Keratinocyte (primary cell): ENCODE data around the gene TMEM132A. TPM values are rescaled to one million over a fixed set of nuclear protein-coding genes. Genes with fewer than 3 reads are reported as not detected.

Experiments used
- DNase-seq: peaks from one replicate; pipeline ENCODE4 v3.0.0-alpha.2; 2011; ENCODE audit warnings: low read depth, missing footprints, low spot score
- FAIRE-seq: peaks from 2 replicates; lab custom pipeline; 2011; peaks lifted over from hg19 to GRCh38; lab: Jason Lieb, UNC
- H2AFZ ChIP-seq: 2 replicates; pipeline ENCODE4 v1.6.0; 2012; ENCODE audit warnings: low read length, control low read depth, inconsistent platforms; ENCODE audit not compliant: control insufficient read depth
- H3K27ac ChIP-seq: 2 replicates; pipeline ENCODE4 v1.5.1; 2011; ENCODE audit warnings: low read length; ENCODE audit not compliant: control insufficient read depth, insufficient read depth
- H3K27me3 ChIP-seq: 3 replicates; pipeline ENCODE4 v1.6.0; 2011; ENCODE audit warnings: low read length; ENCODE audit not compliant: control insufficient read depth, insufficient read depth; ENCODE audit errors: extremely low read depth
- H3K36me3 ChIP-seq, 2 experiments: 2 replicates in 1 of 2; 3 replicates in 1 of 2; pipeline ENCODE4 v1.5.1; 2011; ENCODE audit warnings: low read length in 2 of 2, mild to moderate bottlenecking in 1 of 2; ENCODE audit not compliant: control insufficient read depth in 2 of 2, insufficient read depth in 2 of 2; ENCODE audit errors: extremely low read depth in 1 of 2
- H3K4me1 ChIP-seq: 3 replicates; pipeline ENCODE4 v1.5.1; 2011; ENCODE audit warnings: low read length; ENCODE audit not compliant: control insufficient read depth, insufficient read depth; ENCODE audit errors: extremely low read depth
- H3K4me2 ChIP-seq: 3 replicates; pipeline ENCODE4 v1.6.0; 2011; ENCODE audit warnings: low read depth, low read length; ENCODE audit not compliant: control insufficient read depth, insufficient read depth; ENCODE audit errors: extremely low read depth
- H3K4me3 ChIP-seq, 3 experiments: fragments of 200-600 bp in 1 of 3; sonication (generic) in 1 of 3; 2 replicates in 2 of 3; 3 replicates in 1 of 3; pipeline ENCODE4 v1.5.1; 2011 to 2016; ENCODE audit warnings: low read length in 3 of 3, mild to moderate bottlenecking in 3 of 3, control low read depth in 2 of 3, inconsistent platforms in 1 of 3, low read depth in 1 of 3, mixed read lengths in 1 of 3, mixed run types in 1 of 3, moderate library complexity in 1 of 3; ENCODE audit not compliant: control insufficient read depth in 2 of 3, insufficient read depth in 2 of 3; ENCODE audit errors: extremely low read depth in 1 of 3
- H3K79me2 ChIP-seq: 2 replicates; pipeline ENCODE4 v1.6.0; 2012; ENCODE audit warnings: low read length; ENCODE audit not compliant: control insufficient read depth, insufficient read depth
- H3K9ac ChIP-seq: 3 replicates; pipeline ENCODE4 v1.6.0; 2011; ENCODE audit warnings: low read length; ENCODE audit not compliant: control insufficient read depth, insufficient read depth; ENCODE audit errors: extremely low read depth
- H3K9me1 ChIP-seq: 3 replicates; pipeline ENCODE4 v1.6.0; 2011; ENCODE audit warnings: low read length; ENCODE audit not compliant: control insufficient read depth, insufficient read depth; ENCODE audit errors: extremely low read depth
- H3K9me3 ChIP-seq: 2 replicates; pipeline ENCODE4 v1.5.1; 2012; ENCODE audit warnings: low read depth, low read length; ENCODE audit not compliant: control insufficient read depth
- H4K20me1 ChIP-seq: 3 replicates; pipeline ENCODE4 v1.6.0; 2011; ENCODE audit warnings: low read length; ENCODE audit not compliant: control insufficient read depth, insufficient read depth; ENCODE audit errors: extremely low read depth
- EZH2 ChIP-seq: IDR thresholded peaks from one replicate; pipeline ENCODE4 v1.6.1; 2012; ENCODE audit warnings: inconsistent platforms, mild to moderate bottlenecking, low read length, moderate library complexity
- dilution Hi-C: fragments of 300-500 bp; cut with MboI; formaldehyde crosslinking; loops from one replicate; pipeline ENCODE4 v1.7.0; 2020; ENCODE audit warnings: low sequenced_read_pairs; ENCODE audit not compliant: extremely low pct_ligation_motif_present
- polyA plus RNA-seq, 5 experiments: library from polyadenylated mRNA; depleted of rRNA in 3 of 5; stranded (reverse) in 3 of 5; stranded (forward) in 1 of 5; unstranded in 1 of 5; fragments of >200 nt; gene quantifications; 1 replicate in 1 of 5; 2 replicates in 3 of 5; 3 replicates in 1 of 5; pipeline versions ENCODE4 v1.2.1 to v1.2.3, GENCODE V29; 2011 to 2012; ENCODE audit warnings: missing spikeins in 2 of 5, low read depth in 1 of 5, low replicate concordance in 1 of 5
- TF ChIP-seq, protein P1 (sequence below), 3 experiments: IDR thresholded peaks in 1 of 3; conservative IDR thresholded peaks in 1 of 3; optimal IDR thresholded peaks in 1 of 3; 2 replicates in 2 of 3; 3 replicates in 1 of 3; pipeline versions ENCODE3 to v1.5.1; 2011; ENCODE audit warnings: low read length in 3 of 3, mild to moderate bottlenecking in 3 of 3, moderate library complexity in 2 of 3, control low read depth in 1 of 3, inconsistent platforms in 1 of 3; ENCODE audit not compliant: insufficient read depth in 2 of 3; ENCODE audit errors: extremely low read depth in 1 of 3

Gene TMEM132A
- polyA plus RNA-seq, 1 donor (not counting 4 experiments of a cell fraction or from before 2014, with no cell fraction given) = 16.6 TPM

- Histone ChIP-seq H3K9me1 (no peaks in the 10 kb centered on the region), H3K27me3 (peaks cover 8% of the 10 kb centered on the region), H3K9me3 (no peaks in the 10 kb centered on the region), H3K36me3 (no peaks in the 10 kb centered on the region), H3K9ac (no peak overlapping the region), H3K4me2 (no peak overlapping the region), H2AFZ (no peak overlapping the region), H3K4me1 (peaks cover 14% of the 10 kb centered on the region), H4K20me1 (no peaks in the 10 kb centered on the region), H3K79me2 (no peaks in the 10 kb centered on the region), H3K4me3 (no peak overlapping the region), H3K27ac (no peak overlapping the region)
- TF ChIP-seq, protein P1, sequence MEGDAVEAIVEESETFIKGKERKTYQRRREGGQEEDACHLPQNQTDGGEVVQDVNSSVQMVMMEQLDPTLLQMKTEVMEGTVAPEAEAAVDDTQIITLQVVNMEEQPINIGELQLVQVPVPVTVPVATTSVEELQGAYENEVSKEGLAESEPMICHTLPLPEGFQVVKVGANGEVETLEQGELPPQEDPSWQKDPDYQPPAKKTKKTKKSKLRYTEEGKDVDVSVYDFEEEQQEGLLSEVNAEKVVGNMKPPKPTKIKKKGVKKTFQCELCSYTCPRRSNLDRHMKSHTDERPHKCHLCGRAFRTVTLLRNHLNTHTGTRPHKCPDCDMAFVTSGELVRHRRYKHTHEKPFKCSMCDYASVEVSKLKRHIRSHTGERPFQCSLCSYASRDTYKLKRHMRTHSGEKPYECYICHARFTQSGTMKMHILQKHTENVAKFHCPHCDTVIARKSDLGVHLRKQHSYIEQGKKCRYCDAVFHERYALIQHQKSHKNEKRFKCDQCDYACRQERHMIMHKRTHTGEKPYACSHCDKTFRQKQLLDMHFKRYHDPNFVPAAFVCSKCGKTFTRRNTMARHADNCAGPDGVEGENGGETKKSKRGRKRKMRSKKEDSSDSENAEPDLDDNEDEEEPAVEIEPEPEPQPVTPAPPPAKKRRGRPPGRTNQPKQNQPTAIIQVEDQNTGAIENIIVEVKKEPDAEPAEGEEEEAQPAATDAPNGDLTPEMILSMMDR (optimal IDR thresholded peaks at IDR 0.05 in 1 of 3, IDR thresholded peaks at IDR 0.05 in 1 of 3, conservative IDR thresholded peaks at IDR 0.05 in 1 of 3; ENCODE audit: extremely low read depth in 1 of 3, insufficient read depth in 2 of 3, low read length in 3 of 3) = no peak
- no peak for TF ChIP-seq EZH2
- dilution Hi-C loops = no loop called here
- DNase-seq (no peak), FAIRE-seq (no peak)
These were observed 60.4 kb downstream of the TMEM132A start for GRCh38 chr11:60984636-60985035.

- Histone ChIP-seq H3K27me3 (peaks cover 8% of the 10 kb centered on the region), H3K9me1 (no peaks in the 10 kb centered on the region), H4K20me1 (no peaks in the 10 kb centered on the region), H3K4me1 (peaks cover 14% of the 10 kb centered on the region), H3K36me3 (no peaks in the 10 kb centered on the region), H3K4me3 (no peak overlapping the region), H3K79me2 (no peaks in the 10 kb centered on the region), H3K9me3 (no peaks in the 10 kb centered on the region), H3K9ac (no peak overlapping the region), H2AFZ (no peak overlapping the region), H3K27ac (no peak overlapping the region), H3K4me2 (no peak overlapping the region)
- dilution Hi-C loops = no loop called here
- TF ChIP-seq EZH2 = no peak
- FAIRE-seq (no peak), DNase-seq (no peak)
These were observed 61.2 kb downstream of the TMEM132A start for GRCh38 chr11:60985501-60985900.
